SK-N-SH treated with all-trans-retinoic acid at 6 μM for 48 hours (cell line): ENCODE data around the gene FGB.

Source experiments
- ATAC-seq: fragments of 200-7000 bp; cut with Tn5 transposase; 3 replicates; pipeline ENCODE4 v1.9.1; 2020; ENCODE audit warnings: mild to moderate bottlenecking, moderate library complexity
- ARNTL ChIP-seq: fragments of 450-650 bp; formaldehyde crosslinking; IDR thresholded peaks from 2 replicates; pipeline ENCODE4 v1.5.0; 2020; ENCODE audit warnings: low read depth, mild to moderate bottlenecking, moderate library complexity, borderline replicate concordance
- BACH2 ChIP-seq: fragments of 250-450 bp; sonication (Bioruptor Pico); IDR thresholded peaks from 2 replicates; pipeline ENCODE4 v1.9.0; 2021; ENCODE audit warnings: mild to moderate bottlenecking, borderline replicate concordance
- CSDC2 ChIP-seq: fragments of 250-450 bp; sonication (Bioruptor Pico); IDR thresholded peaks from 2 replicates; pipeline ENCODE4 v1.5.0; 2020; ENCODE audit warnings: mild to moderate bottlenecking, moderate library complexity
- ESRRG ChIP-seq: fragments of 250-450 bp; sonication (Bioruptor Pico); IDR thresholded peaks from 2 replicates; pipeline ENCODE4 v1.6.1; 2021; ENCODE audit warnings: mild to moderate bottlenecking
- GLIS3 ChIP-seq: fragments of 250-450 bp; sonication (Bioruptor Pico); IDR thresholded peaks from 2 replicates; pipeline ENCODE4 v1.5.0; 2020; ENCODE audit warnings: mild to moderate bottlenecking, moderate library complexity
- ISL1 ChIP-seq: fragments of 250-450 bp; sonication (Bioruptor Pico); IDR thresholded peaks from 2 replicates; pipeline ENCODE4 v2.1.2; 2022; ENCODE audit warnings: mild to moderate bottlenecking, moderate library complexity
- OSR1 ChIP-seq: fragments of 250-450 bp; sonication (Bioruptor Pico); IDR thresholded peaks from 2 replicates; pipeline ENCODE4 v1.8.0; 2022; ENCODE audit warnings: moderate library complexity, mild to moderate bottlenecking, inconsistent platforms
- PPARA ChIP-seq: fragments of 250-450 bp; sonication (Bioruptor Pico); IDR thresholded peaks from 2 replicates; pipeline ENCODE4 v1.5.0; 2020; ENCODE audit warnings: mild to moderate bottlenecking, borderline replicate concordance
- RARB ChIP-seq: fragments of 250-450 bp; sonication (Bioruptor Pico); IDR thresholded peaks from 2 replicates; pipeline ENCODE4 v1.8.0; 2021; ENCODE audit warnings: mild to moderate bottlenecking, moderate library complexity
- SNAI2 ChIP-seq: fragments of 250-450 bp; sonication (Bioruptor Pico); IDR thresholded peaks from 2 replicates; pipeline ENCODE4 v1.5.0; 2020; ENCODE audit warnings: mild to moderate bottlenecking, moderate library complexity
- TCF4 ChIP-seq: fragments of 250-450 bp; sonication (Bioruptor Pico); IDR thresholded peaks from 2 replicates; pipeline ENCODE4 v1.8.0; 2021; ENCODE audit warnings: mild to moderate bottlenecking, moderate library complexity, borderline replicate concordance
- TOX ChIP-seq: fragments of 250-450 bp; sonication (Bioruptor Pico); IDR thresholded peaks from 2 replicates; pipeline ENCODE4 v1.8.0; 2021; ENCODE audit warnings: mild to moderate bottlenecking, moderate library complexity, borderline replicate concordance
- ZC3H10 ChIP-seq: fragments of 250-450 bp; sonication (Bioruptor Pico); IDR thresholded peaks from 2 replicates; pipeline ENCODE4 v1.5.1; 2021; ENCODE audit warnings: mild to moderate bottlenecking, moderate library complexity
- ZFP3 ChIP-seq: fragments of 250-450 bp; sonication (Bioruptor Pico); IDR thresholded peaks from 2 replicates; pipeline ENCODE4 v1.5.0; 2020; ENCODE audit warnings: mild to moderate bottlenecking, moderate library complexity
- ZFP30 ChIP-seq: fragments of 450-650 bp; formaldehyde crosslinking; IDR thresholded peaks from 2 replicates; pipeline ENCODE4 v1.5.0; 2022; ENCODE audit warnings: mild to moderate bottlenecking, moderate library complexity
- ZNF565 ChIP-seq: fragments of 450-650 bp; formaldehyde crosslinking; conservative IDR thresholded peaks from 2 replicates; pipeline ENCODE4 v1.5.0; 2020; ENCODE audit warnings: low read depth, mild to moderate bottlenecking, moderate library complexity
- ZNF70 ChIP-seq: fragments of 450-650 bp; formaldehyde crosslinking; IDR thresholded peaks from 2 replicates; pipeline ENCODE4 v1.5.0; 2020; ENCODE audit warnings: mild to moderate bottlenecking, moderate library complexity
- TF ChIP-seq, protein P1 (sequence below): fragments of 250-450 bp; sonication (Bioruptor Pico); IDR thresholded peaks from 2 replicates; pipeline ENCODE4 v1.5.1; 2021; ENCODE audit warnings: mild to moderate bottlenecking, moderate library complexity
- TF ChIP-seq, protein P2 (sequence below): fragments of 250-450 bp; sonication (Bioruptor Pico); IDR thresholded peaks from 2 replicates; pipeline ENCODE4 v1.8.0; 2020; ENCODE audit warnings: mild to moderate bottlenecking, moderate library complexity, borderline replicate concordance
- TF ChIP-seq, protein P3 (sequence below): fragments of 250-450 bp; sonication (Bioruptor Pico); IDR thresholded peaks from 2 replicates; pipeline ENCODE4 v1.5.1; 2020; ENCODE audit warnings: low read depth, mild to moderate bottlenecking, moderate library complexity
- TF ChIP-seq, protein P4 (sequence below): fragments of 250-450 bp; sonication (Bioruptor Pico); IDR thresholded peaks from 2 replicates; pipeline ENCODE4 v1.8.0; 2021; ENCODE audit warnings: low read depth, mild to moderate bottlenecking, moderate library complexity, borderline replicate concordance
- TF ChIP-seq, protein P5 (sequence below): fragments of 250-450 bp; sonication (Bioruptor Pico); IDR thresholded peaks from 2 replicates; pipeline ENCODE4 v1.5.0; 2020; ENCODE audit warnings: mild to moderate bottlenecking, moderate library complexity

Gene FGB

DNA sequence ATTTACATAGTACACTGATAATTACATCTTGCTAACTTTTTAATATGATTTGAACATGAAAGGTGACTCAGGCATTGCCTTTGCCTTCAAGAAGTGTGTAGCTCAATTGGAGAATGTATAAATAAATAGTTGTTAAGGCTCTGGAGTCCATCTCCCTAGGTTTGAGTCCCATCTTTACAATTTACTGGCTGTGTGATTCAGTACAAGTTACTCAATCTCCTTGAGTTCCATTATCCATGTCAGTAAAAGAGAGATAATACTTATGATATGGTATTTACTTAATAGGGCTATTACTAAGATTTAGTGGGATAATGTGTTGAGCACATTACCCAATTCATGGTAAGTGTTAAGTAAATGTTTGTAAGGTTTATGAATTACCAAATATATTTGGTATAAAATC is 51.5 kb downstream of the FGB start:
- no peak for ATAC-seq
- TF ChIP-seq GLIS3 (CRISPR knock-in tag) = no peak
- TF ChIP-seq, protein P1, sequence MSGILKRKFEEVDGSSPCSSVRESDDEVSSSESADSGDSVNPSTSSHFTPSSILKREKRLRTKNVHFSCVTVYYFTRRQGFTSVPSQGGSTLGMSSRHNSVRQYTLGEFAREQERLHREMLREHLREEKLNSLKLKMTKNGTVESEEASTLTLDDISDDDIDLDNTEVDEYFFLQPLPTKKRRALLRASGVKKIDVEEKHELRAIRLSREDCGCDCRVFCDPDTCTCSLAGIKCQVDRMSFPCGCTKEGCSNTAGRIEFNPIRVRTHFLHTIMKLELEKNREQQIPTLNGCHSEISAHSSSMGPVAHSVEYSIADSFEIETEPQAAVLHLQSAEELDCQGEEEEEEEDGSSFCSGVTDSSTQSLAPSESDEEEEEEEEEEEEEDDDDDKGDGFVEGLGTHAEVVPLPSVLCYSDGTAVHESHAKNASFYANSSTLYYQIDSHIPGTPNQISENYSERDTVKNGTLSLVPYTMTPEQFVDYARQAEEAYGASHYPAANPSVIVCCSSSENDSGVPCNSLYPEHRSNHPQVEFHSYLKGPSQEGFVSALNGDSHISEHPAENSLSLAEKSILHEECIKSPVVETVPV (CRISPR knock-in tag) = no peak
- no peak for TF ChIP-seq ZC3H10 (CRISPR knock-in tag)
- no peak for TF ChIP-seq ESRRG (CRISPR knock-in tag)
- no peak for TF ChIP-seq OSR1
- no peak for TF ChIP-seq SNAI2
- TF ChIP-seq, protein P2, sequence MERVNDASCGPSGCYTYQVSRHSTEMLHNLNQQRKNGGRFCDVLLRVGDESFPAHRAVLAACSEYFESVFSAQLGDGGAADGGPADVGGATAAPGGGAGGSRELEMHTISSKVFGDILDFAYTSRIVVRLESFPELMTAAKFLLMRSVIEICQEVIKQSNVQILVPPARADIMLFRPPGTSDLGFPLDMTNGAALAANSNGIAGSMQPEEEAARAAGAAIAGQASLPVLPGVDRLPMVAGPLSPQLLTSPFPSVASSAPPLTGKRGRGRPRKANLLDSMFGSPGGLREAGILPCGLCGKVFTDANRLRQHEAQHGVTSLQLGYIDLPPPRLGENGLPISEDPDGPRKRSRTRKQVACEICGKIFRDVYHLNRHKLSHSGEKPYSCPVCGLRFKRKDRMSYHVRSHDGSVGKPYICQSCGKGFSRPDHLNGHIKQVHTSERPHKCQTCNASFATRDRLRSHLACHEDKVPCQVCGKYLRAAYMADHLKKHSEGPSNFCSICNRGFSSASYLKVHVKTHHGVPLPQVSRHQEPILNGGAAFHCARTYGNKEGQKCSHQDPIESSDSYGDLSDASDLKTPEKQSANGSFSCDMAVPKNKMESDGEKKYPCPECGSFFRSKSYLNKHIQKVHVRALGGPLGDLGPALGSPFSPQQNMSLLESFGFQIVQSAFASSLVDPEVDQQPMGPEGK = no peak
- TF ChIP-seq RARB (CRISPR knock-in tag) = no peak
- TF ChIP-seq BACH2 (CRISPR knock-in tag) = no peak
- TF ChIP-seq ISL1 (CRISPR knock-in tag) = no peak
- TF ChIP-seq ZNF565 = no peak
- no peak for TF ChIP-seq TCF4
- TF ChIP-seq ZFP3 (CRISPR knock-in tag) = no peak
- TF ChIP-seq PPARA = no peak
- TF ChIP-seq CSDC2 = no peak
- TF ChIP-seq TOX (CRISPR knock-in tag) = no peak
- TF ChIP-seq, protein P3, sequence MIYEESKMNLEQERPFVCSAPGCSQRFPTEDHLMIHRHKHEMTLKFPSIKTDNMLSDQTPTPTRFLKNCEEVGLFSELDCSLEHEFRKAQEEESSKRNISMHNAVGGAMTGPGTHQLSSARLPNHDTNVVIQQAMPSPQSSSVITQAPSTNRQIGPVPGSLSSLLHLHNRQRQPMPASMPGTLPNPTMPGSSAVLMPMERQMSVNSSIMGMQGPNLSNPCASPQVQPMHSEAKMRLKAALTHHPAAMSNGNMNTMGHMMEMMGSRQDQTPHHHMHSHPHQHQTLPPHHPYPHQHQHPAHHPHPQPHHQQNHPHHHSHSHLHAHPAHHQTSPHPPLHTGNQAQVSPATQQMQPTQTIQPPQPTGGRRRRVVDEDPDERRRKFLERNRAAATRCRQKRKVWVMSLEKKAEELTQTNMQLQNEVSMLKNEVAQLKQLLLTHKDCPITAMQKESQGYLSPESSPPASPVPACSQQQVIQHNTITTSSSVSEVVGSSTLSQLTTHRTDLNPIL = no peak
- TF ChIP-seq, protein P4, sequence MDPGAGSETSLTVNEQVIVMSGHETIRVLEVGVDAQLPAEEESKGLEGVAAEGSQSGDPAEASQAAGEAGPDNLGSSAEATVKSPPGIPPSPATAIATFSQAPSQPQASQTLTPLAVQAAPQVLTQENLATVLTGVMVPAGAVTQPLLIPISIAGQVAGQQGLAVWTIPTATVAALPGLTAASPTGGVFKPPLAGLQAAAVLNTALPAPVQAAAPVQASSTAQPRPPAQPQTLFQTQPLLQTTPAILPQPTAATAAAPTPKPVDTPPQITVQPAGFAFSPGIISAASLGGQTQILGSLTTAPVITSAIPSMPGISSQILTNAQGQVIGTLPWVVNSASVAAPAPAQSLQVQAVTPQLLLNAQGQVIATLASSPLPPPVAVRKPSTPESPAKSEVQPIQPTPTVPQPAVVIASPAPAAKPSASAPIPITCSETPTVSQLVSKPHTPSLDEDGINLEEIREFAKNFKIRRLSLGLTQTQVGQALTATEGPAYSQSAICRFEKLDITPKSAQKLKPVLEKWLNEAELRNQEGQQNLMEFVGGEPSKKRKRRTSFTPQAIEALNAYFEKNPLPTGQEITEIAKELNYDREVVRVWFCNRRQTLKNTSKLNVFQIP (CRISPR knock-in tag) = no peak
- TF ChIP-seq, all 23 proteins: peak for 0

DNA sequence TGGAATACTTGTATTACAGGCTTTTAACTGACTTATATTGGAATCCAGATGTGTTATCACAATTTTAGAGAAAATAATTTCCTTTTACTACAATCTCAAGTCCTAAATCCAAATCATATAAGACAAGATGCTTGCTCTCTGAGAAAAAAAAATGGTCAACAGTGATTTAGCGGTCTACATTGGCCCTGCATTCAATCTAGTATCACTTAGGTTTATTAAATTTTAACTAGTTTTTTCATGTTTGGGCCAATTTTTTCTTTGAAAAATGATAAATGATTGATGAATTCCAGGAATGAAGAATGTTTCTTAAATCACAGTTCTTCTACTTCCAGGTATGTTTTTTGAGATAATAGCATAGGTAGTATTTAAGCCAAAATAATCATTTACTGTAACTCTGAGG is 52.4 kb downstream of the FGB start:
- ATAC-seq = no peak
- TF ChIP-seq RARB (CRISPR knock-in tag) = no peak
- no peak for TF ChIP-seq BACH2 (CRISPR knock-in tag)
- TF ChIP-seq ZNF70 (CRISPR knock-in tag) = no peak
- TF ChIP-seq, protein P4 (CRISPR knock-in tag) = no peak
- TF ChIP-seq ZFP30 (CRISPR knock-in tag) = no peak
- TF ChIP-seq TOX (CRISPR knock-in tag) = no peak
- TF ChIP-seq ZNF565 = no peak
- TF ChIP-seq, protein P2 = no peak
- TF ChIP-seq, protein P5, sequence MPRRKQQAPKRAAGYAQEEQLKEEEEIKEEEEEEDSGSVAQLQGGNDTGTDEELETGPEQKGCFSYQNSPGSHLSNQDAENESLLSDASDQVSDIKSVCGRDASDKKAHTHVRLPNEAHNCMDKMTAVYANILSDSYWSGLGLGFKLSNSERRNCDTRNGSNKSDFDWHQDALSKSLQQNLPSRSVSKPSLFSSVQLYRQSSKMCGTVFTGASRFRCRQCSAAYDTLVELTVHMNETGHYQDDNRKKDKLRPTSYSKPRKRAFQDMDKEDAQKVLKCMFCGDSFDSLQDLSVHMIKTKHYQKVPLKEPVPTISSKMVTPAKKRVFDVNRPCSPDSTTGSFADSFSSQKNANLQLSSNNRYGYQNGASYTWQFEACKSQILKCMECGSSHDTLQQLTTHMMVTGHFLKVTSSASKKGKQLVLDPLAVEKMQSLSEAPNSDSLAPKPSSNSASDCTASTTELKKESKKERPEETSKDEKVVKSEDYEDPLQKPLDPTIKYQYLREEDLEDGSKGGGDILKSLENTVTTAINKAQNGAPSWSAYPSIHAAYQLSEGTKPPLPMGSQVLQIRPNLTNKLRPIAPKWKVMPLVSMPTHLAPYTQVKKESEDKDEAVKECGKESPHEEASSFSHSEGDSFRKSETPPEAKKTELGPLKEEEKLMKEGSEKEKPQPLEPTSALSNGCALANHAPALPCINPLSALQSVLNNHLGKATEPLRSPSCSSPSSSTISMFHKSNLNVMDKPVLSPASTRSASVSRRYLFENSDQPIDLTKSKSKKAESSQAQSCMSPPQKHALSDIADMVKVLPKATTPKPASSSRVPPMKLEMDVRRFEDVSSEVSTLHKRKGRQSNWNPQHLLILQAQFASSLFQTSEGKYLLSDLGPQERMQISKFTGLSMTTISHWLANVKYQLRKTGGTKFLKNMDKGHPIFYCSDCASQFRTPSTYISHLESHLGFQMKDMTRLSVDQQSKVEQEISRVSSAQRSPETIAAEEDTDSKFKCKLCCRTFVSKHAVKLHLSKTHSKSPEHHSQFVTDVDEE (CRISPR knock-in tag) = no peak
- TF ChIP-seq PPARA = no peak
- no peak for TF ChIP-seq ESRRG (CRISPR knock-in tag)
- no peak for TF ChIP-seq ZC3H10 (CRISPR knock-in tag)
- no peak for TF ChIP-seq ISL1 (CRISPR knock-in tag)
- TF ChIP-seq ARNTL = no peak
- no peak for TF ChIP-seq OSR1
- no peak for TF ChIP-seq SNAI2
- TF ChIP-seq, protein P3 = no peak
- TF ChIP-seq TCF4 = no peak
- TF ChIP-seq CSDC2 = no peak
